GM12878 (cell line): ENCODE data around the gene SLC51A. TPM values are rescaled to one million over a fixed set of nuclear protein-coding genes. Genes with fewer than 3 reads are reported as not detected.

Source experiments
- ATAC-seq: fragments of 200-7000 bp; cut with Tn5 transposase; 3 replicates; pipeline ENCODE4 v1.9.1; 2020; ENCODE audit warnings: mild to moderate bottlenecking, moderate library complexity
- BruUV-seq: library from RNA; stranded (reverse); fragments of 400-500 nt; replicated peaks from 2 replicates; lab custom pipeline; 2021; lab: Mats Ljungman, UMichigan
- CTCF ChIA-PET: fragments of 300-600 bp; sonication (Branson Sonifier 250); formaldehyde crosslinking; extraction: SDS; loops from one replicate; lab custom pipeline; 2021; ENCODE audit warnings: inconsistent platforms; lab: Yijun Ruan, JAX
- POLR2A ChIA-PET: fragments of 350-600 bp; formaldehyde crosslinking; extraction: SDS; loops from one replicate; lab custom pipeline; 2021; ENCODE audit warnings: inconsistent platforms; lab: Charles Lee
- RAD21 ChIA-PET: fragments of 300-600 bp; sonication (Branson Sonifier 250); formaldehyde crosslinking; loops from one replicate; lab custom pipeline; 2023; ENCODE audit warnings: antibody characterized with exemption; ENCODE audit not compliant: unreplicated experiment; lab: Charles Lee
- SMC1A ChIA-PET: fragments of 300-600 bp; sonication (Branson Sonifier 250); formaldehyde crosslinking; loops from one replicate; lab custom pipeline; 2023; ENCODE audit not compliant: unreplicated experiment, uncharacterized antibody; lab: Charles Lee
- DNase-seq: peaks from one replicate; pipeline ENCODE4 v3.0.0-alpha.2; 2011; ENCODE audit warnings: low read depth, low spot score
- FAIRE-seq: peaks from 3 replicates; lab custom pipeline; 2011; peaks lifted over from hg19 to GRCh38; lab: Jason Lieb, UNC
- H2AFZ ChIP-seq: 2 replicates; pipeline ENCODE4 v1.6.0; 2011; ENCODE audit warnings: low read depth, low read length, control low read depth; ENCODE audit not compliant: control insufficient read depth
- H3K27ac ChIP-seq: 2 replicates; pipeline ENCODE4 v1.5.1; 2011; ENCODE audit warnings: control low read depth; ENCODE audit not compliant: control insufficient read depth, insufficient read depth
- H3K27me3 ChIP-seq, 2 experiments: replicated peaks in 1 of 2; 2 replicates each; pipeline versions ENCODE4 v1.6.0 to v1.6.1; 2011; ENCODE audit warnings: low read length in 1 of 2; ENCODE audit not compliant: control insufficient read depth in 2 of 2, insufficient read depth in 2 of 2
- H3K36me3 ChIP-seq, 2 experiments: 2 replicates each; pipeline ENCODE4 v1.5.1; 2011; ENCODE audit warnings: low read length in 1 of 2; ENCODE audit not compliant: control insufficient read depth in 2 of 2, insufficient read depth in 2 of 2
- H3K4me1 ChIP-seq: 2 replicates; pipeline ENCODE4 v1.6.1; 2011; ENCODE audit warnings: mild to moderate bottlenecking, low read length, moderate library complexity, mixed read lengths; ENCODE audit not compliant: control insufficient read depth, insufficient read depth
- H3K4me2 ChIP-seq: 2 replicates; pipeline ENCODE4 v1.6.0; 2011; ENCODE audit warnings: control low read depth; ENCODE audit not compliant: control insufficient read depth, insufficient read depth
- H3K4me3 ChIP-seq: fragments of 200-600 bp; sonication (generic); 2 replicates; pipeline ENCODE4 v1.5.1; 2016
- H3K79me2 ChIP-seq: 2 replicates; pipeline ENCODE4 v1.6.0; 2011; ENCODE audit warnings: low read length; ENCODE audit not compliant: control insufficient read depth, insufficient read depth
- H3K9ac ChIP-seq: 2 replicates; pipeline ENCODE4 v1.8.0; 2011; ENCODE audit warnings: low read length, control low read depth, mixed read lengths; ENCODE audit not compliant: control insufficient read depth, insufficient read depth
- H3K9me3 ChIP-seq: replicated peaks from 3 replicates; pipeline ENCODE4 v1.5.1; 2011; ENCODE audit warnings: mild to moderate bottlenecking, low read length; ENCODE audit not compliant: control insufficient read depth, insufficient read depth
- H4K20me1 ChIP-seq: 2 replicates; pipeline ENCODE4 v1.6.0; 2011; ENCODE audit not compliant: control insufficient read depth, insufficient read depth
- BACH1 ChIP-seq: fragments of 450-650 bp; IDR thresholded peaks from 2 replicates; pipeline ENCODE4 v1.6.1; 2017; ENCODE audit warnings: mild to moderate bottlenecking, borderline replicate concordance
- CEBPB ChIP-seq, 2 experiments: fragments of 150-350 bp in 1 of 2; IDR thresholded peaks; 2 replicates each; pipeline ENCODE4 v1.6.1; 2012 to 2014; ENCODE audit warnings: low read depth in 2 of 2, low read length in 2 of 2, borderline replicate concordance in 1 of 2, inconsistent platforms in 1 of 2
- CUX1 ChIP-seq: IDR thresholded peaks from 2 replicates; pipeline ENCODE4 v1.6.1; 2012; ENCODE audit warnings: improper control_type of control experiment, low read depth, low read length; ENCODE audit not compliant: insufficient replicate concordance
- EP300 ChIP-seq, 2 experiments: fragments of 150-350 bp in 1 of 2; IDR thresholded peaks; 2 replicates each; pipeline ENCODE4 v1.6.1; 2011 to 2012; ENCODE audit warnings: low read depth in 2 of 2, low read length in 2 of 2, borderline replicate concordance in 1 of 2, improper control_type of control experiment in 1 of 2, inconsistent platforms in 1 of 2; ENCODE audit not compliant: control insufficient read depth in 1 of 2
- FOXM1 ChIP-seq: IDR thresholded peaks from 2 replicates; pipeline ENCODE4 v1.6.1; 2012; ENCODE audit warnings: low read depth, mild to moderate bottlenecking, inconsistent platforms, low read length, moderate library complexity
- HDAC2 ChIP-seq: fragments of 200-600 bp; sonication (generic); IDR thresholded peaks from 2 replicates; pipeline ENCODE4 v1.6.1; 2017
- MTA3 ChIP-seq: IDR thresholded peaks from 2 replicates; pipeline ENCODE4 v1.6.1; 2012; ENCODE audit warnings: low read length, inconsistent platforms, borderline replicate concordance
- RBBP5 ChIP-seq: fragments of 200-600 bp; sonication (generic); conservative IDR thresholded peaks from 2 replicates; pipeline ENCODE4 v1.6.1; 2016
- WGBS: methylation state at CpG from one replicate; pipeline ENCODE4 v1.1.6; 2016; ENCODE audit warnings: low lambda C conversion rate; ENCODE audit not compliant: insufficient replicate concordance, insufficient coverage; ENCODE audit errors: missing lambda C conversion rate; 5-methylcytosine and 5-hydroxymethylcytosine counted together
- in situ Hi-C: fragments of 300-500 bp; cut with MboI; formaldehyde crosslinking; loops from 9 replicates; pipeline ENCODE4 v1.14.3; 2018; ENCODE audit warnings: mixed read lengths
- intact Hi-C: fragments of 100-400 bp; cut with micrococcal nuclease; formaldehyde crosslinking; loops from one replicate; pipeline ENCODE4 v1.14.2; 2022; ENCODE audit not compliant: unreplicated experiment
- polyA plus RNA-seq, 11 experiments: library from polyadenylated mRNA; depleted of rRNA in 4 of 11; unstranded in 6 of 11; stranded (reverse) in 5 of 11; fragments of >200 nt; fragmentation: Nextera tagmentation in 4 of 11; fragmentation: Illumina TruSeq in 1 of 11; extraction: Ambion mirVana in 4 of 11; extraction: Trizol in 1 of 11; gene quantifications; 1 replicate in 1 of 11; 2 replicates in 10 of 11; pipeline versions ENCODE4 v1.2.1 to v1.2.3, GENCODE V29; 2011 to 2016; ENCODE audit warnings: inconsistent platforms in 2 of 11, missing spikeins in 2 of 11, low read depth in 1 of 11
- total RNA-seq, 4 experiments: library from RNA; depleted of rRNA in 3 of 4; stranded (reverse); fragments of >200 nt in 3 of 4; fragmentation: Illumina TruSeq in 1 of 4; extraction: Trizol in 1 of 4; gene quantifications; 2 replicates each; pipeline versions ENCODE4 v1.2.1 to v1.2.3, GENCODE V29; 2013 to 2021

Gene SLC51A
- total and polyA plus RNA-seq, 10 of the 15 experiments (the other 5 are each of a cell fraction or from before 2014, with no cell fraction given), result 0.99 to 3.9 (median 2.2) TPM; not detected in 6

GRCh38 chr3:196180346-196180745 lies 36.0 kb upstream of the SLC51A start:
- DNase-seq, result no peak
- in situ Hi-C loops, result no loop called here
- ChIA-PET CTCF (interaction anchor here (1.3 to 4.8 kb wide), 12 partner anchors 8 to 154 kb away, joined by 3 to 64 read pairs (median 8); no protein-coding TSS in a partner anchor), POLR2A (interaction anchor here (0.5 to 5.5 kb wide), 13 partner anchors 8 to 1036 kb away, joined by 3 to 61 read pairs (median 11); no protein-coding TSS in a partner anchor), SMC1A (interaction anchor here (1.0 to 6.9 kb wide), 10 partner anchors 13 to 132 kb away, joined by 3 to 155 read pairs (median 34); no protein-coding TSS in a partner anchor), RAD21 (interaction anchor here (0.7 to 6.2 kb wide), 16 partner anchors 10 to 159 kb away, joined by 3 to 91 read pairs (median 8); no protein-coding TSS in a partner anchor)
- H3K4me3 ChIP-seq, result peak overlapping the region; percentile 50; the same call in 1 of the 2 replicates
- BruUV-seq, result no TSS peak
- peak overlapping the region; percentile 71 for H3K4me2 ChIP-seq
- TF ChIP-seq HDAC2, result no peak
- H2AFZ ChIP-seq, result peak overlapping the region; percentile 75; the same call in 1 of the 2 replicates
- no peaks in the 10 kb centered on the region for H3K36me3 ChIP-seq
- H4K20me1 ChIP-seq, result no peaks in the 10 kb centered on the region
- intact Hi-C loops, result no loop called here
- peaks cover 62% of the 10 kb centered on the region for H3K4me1 ChIP-seq
- H3K27me3 ChIP-seq, result no peaks in the 10 kb centered on the region
- ATAC-seq, result no peak
- H3K79me2 ChIP-seq, result no peaks in the 10 kb centered on the region; the same call in 1 of the 2 replicates
- WGBS, result 3% methylated on average over 9 of the region's 9 CpGs
- FAIRE-seq, result no peak
- H3K9ac ChIP-seq, result peak overlapping the region; percentile 75
- no peaks in the 10 kb centered on the region for H3K9me3 ChIP-seq
- H3K27ac ChIP-seq, result peak overlapping the region; percentile 93

- intact Hi-C loops, result no loop called here
- Histone ChIP-seq H3K27me3 (no peaks in the 10 kb centered on the region), H4K20me1 (no peaks in the 10 kb centered on the region), H2AFZ (no peak overlapping the region), H3K4me2 (peak overlapping the region; percentile 31), H3K4me3 (no peak overlapping the region), H3K9ac (peak overlapping the region; percentile 69), H3K9me3 (no peaks in the 10 kb centered on the region), H3K27ac (peak overlapping the region; percentile 93), H3K79me2 (no peaks in the 10 kb centered on the region; the same call in 1 of the 2 replicates), H3K36me3 (no peaks in the 10 kb centered on the region), H3K4me1 (peaks cover 67% of the 10 kb centered on the region)
- in situ Hi-C loops, result no loop called here
- 4% methylated on average over 10 of the region's 10 CpGs for WGBS
- ChIA-PET POLR2A (interaction anchor here (0.7 to 5.5 kb wide), 11 partner anchors 11 to 253 kb away, joined by 3 to 61 read pairs (median 21); no protein-coding TSS in a partner anchor), RAD21 (interaction anchor here (0.9 to 6.2 kb wide), 15 partner anchors 9 to 274 kb away, joined by 3 to 91 read pairs (median 5); no protein-coding TSS in a partner anchor), SMC1A (interaction anchor here (0.8 to 6.9 kb wide), 9 partner anchors 12 to 144 kb away, joined by 3 to 155 read pairs (median 39); no protein-coding TSS in a partner anchor), CTCF (interaction anchor here (0.8 to 4.8 kb wide), 9 partner anchors 13 to 154 kb away, joined by 3 to 64 read pairs (median 4); no protein-coding TSS in a partner anchor)
- no peak for ATAC-seq
- no peak for FAIRE-seq
- no TSS peak for BruUV-seq
- DNase-seq, result no peak
- no peak for TF ChIP-seq EP300 (IDR thresholded peaks at IDR 0.05; ENCODE audit: borderline replicate concordance in 1 of 2, control insufficient read depth in 1 of 2, low read depth in 2 of 2, low read length in 2 of 2)
- no peak for TF ChIP-seq BACH1
- no peak for TF ChIP-seq FOXM1
- no peak for TF ChIP-seq CUX1
- no peak for TF ChIP-seq CEBPB (IDR thresholded peaks at IDR 0.05; ENCODE audit: borderline replicate concordance in 1 of 2, low read depth in 2 of 2, low read length in 2 of 2)
- TF ChIP-seq RBBP5, result no peak
- 0 out of 2 replicates have a peak, but pooled peaks have one; percentile 16 for TF ChIP-seq MTA3
Measured at GRCh38 chr3:196181127-196181546, 35.2 kb upstream of the SLC51A start.
